Liver (tissue), 3 donors: ENCODE results near the gene ACTL7B.

Experiments
- EGR1 ChIP-seq, 2 donors: IDR thresholded peaks; 2 replicates each; pipeline ENCODE4 v1.6.1; 2016 to 2018; ENCODE audit warnings: antibody characterized with exemption in 2 of 2, low read depth in 2 of 2
- FOXA1 ChIP-seq: IDR thresholded peaks from 2 replicates; pipeline ENCODE4 v1.6.1; 2016; ENCODE audit warnings: antibody characterized with exemption
- FOXA2 ChIP-seq: IDR thresholded peaks from 2 replicates; pipeline ENCODE4 v1.6.1; 2016; ENCODE audit warnings: antibody characterized with exemption
- HNF4G ChIP-seq: IDR thresholded peaks from 2 replicates; pipeline ENCODE4 v1.6.1; 2016; ENCODE audit warnings: antibody characterized with exemption
- JUND ChIP-seq, 2 donors: IDR thresholded peaks; 2 replicates each; pipeline ENCODE4 v1.6.1; 2016; ENCODE audit warnings: antibody characterized with exemption in 2 of 2
- RAD21 ChIP-seq, 2 donors: IDR thresholded peaks; 2 replicates each; pipeline ENCODE4 v1.6.1; 2016; ENCODE audit warnings: antibody characterized with exemption in 2 of 2, mild to moderate bottlenecking in 2 of 2
- TAF1 ChIP-seq: conservative IDR thresholded peaks from 2 replicates; pipeline ENCODE4 v1.6.1; 2016; ENCODE audit warnings: antibody characterized with exemption, mild to moderate bottlenecking
- YY1 ChIP-seq: IDR thresholded peaks from 2 replicates; pipeline ENCODE4 v1.6.1; 2016; ENCODE audit warnings: antibody characterized with exemption, mild to moderate bottlenecking
- TF ChIP-seq, protein P1 (sequence below): fragments of 150-350 bp; IDR thresholded peaks from 2 replicates; pipeline ENCODE4 v1.5.1; 2017; ENCODE audit warnings: improper control_type of control experiment, low read depth, low read length; ENCODE audit not compliant: missing input control
- TF ChIP-seq, protein P2 (sequence below): IDR thresholded peaks from 2 replicates; pipeline ENCODE4 v1.6.1; 2016; ENCODE audit warnings: antibody characterized with exemption, mild to moderate bottlenecking
- TF ChIP-seq, protein P3 (sequence below): IDR thresholded peaks from 2 replicates; pipeline ENCODE4 v1.6.1; 2016; ENCODE audit warnings: antibody characterized with exemption
- TF ChIP-seq, protein P4 (sequence below): IDR thresholded peaks from 2 replicates; pipeline ENCODE4 v1.6.1; 2016; ENCODE audit warnings: antibody characterized with exemption
- TF ChIP-seq, protein P5 (sequence below): IDR thresholded peaks from 2 replicates; pipeline ENCODE4 v1.6.1; 2016; ENCODE audit warnings: antibody characterized with exemption
- donor health status: healthy.
- donor health status: healthy.

DNA sequence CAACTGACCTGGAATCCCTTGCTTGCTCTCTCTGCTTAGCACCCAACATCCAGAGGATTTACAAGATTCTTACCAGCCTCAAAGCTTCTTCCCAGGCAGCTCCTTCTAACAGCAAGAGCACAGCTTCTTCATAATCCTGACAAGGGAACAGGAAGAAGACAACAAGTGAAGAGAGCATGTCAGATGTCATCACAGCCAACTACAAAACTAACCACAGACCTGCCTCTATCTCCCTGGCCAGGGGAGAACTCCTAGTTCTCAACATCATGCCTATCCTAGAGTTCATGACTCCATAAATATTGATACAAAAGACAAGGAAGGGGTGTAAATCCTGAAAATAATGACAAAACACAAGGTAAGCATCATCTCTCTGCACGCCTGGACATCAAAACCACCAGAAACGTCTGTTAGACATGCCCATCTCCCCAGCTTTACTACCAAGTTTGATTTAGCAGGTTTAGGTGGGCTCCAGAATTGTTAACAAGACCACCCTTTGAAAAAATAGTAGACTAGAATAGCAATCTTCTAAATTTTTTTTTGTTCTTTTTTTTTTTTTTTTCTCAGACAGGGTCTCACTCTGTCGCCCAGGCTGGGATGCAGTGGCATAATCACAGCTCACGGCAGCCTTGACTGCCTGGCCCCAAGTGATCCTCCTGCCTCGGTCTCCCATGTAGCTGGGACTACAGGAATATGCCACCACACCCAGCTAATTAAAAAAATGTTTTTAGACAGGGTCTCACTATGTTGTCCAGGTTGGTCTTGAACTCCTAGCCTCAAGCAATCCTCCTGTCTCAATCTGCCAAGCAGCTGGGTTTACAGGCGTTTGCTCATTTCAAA, 26.5 kb upstream of the ACTL7B start:
- TF ChIP-seq, protein P1, sequence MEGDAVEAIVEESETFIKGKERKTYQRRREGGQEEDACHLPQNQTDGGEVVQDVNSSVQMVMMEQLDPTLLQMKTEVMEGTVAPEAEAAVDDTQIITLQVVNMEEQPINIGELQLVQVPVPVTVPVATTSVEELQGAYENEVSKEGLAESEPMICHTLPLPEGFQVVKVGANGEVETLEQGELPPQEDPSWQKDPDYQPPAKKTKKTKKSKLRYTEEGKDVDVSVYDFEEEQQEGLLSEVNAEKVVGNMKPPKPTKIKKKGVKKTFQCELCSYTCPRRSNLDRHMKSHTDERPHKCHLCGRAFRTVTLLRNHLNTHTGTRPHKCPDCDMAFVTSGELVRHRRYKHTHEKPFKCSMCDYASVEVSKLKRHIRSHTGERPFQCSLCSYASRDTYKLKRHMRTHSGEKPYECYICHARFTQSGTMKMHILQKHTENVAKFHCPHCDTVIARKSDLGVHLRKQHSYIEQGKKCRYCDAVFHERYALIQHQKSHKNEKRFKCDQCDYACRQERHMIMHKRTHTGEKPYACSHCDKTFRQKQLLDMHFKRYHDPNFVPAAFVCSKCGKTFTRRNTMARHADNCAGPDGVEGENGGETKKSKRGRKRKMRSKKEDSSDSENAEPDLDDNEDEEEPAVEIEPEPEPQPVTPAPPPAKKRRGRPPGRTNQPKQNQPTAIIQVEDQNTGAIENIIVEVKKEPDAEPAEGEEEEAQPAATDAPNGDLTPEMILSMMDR = no peak
- TF ChIP-seq FOXA1 (no peak), TAF1 (no peak), YY1 (no peak), FOXA2 (no peak), RAD21 (IDR thresholded peaks at IDR 0.05) (no peak), HNF4G (no peak), JUND (IDR thresholded peaks at IDR 0.05) (no peak), EGR1 (IDR thresholded peaks at IDR 0.05; ENCODE audit: low read depth in 2 of 2) (no peak)
- TF ChIP-seq, protein P2, sequence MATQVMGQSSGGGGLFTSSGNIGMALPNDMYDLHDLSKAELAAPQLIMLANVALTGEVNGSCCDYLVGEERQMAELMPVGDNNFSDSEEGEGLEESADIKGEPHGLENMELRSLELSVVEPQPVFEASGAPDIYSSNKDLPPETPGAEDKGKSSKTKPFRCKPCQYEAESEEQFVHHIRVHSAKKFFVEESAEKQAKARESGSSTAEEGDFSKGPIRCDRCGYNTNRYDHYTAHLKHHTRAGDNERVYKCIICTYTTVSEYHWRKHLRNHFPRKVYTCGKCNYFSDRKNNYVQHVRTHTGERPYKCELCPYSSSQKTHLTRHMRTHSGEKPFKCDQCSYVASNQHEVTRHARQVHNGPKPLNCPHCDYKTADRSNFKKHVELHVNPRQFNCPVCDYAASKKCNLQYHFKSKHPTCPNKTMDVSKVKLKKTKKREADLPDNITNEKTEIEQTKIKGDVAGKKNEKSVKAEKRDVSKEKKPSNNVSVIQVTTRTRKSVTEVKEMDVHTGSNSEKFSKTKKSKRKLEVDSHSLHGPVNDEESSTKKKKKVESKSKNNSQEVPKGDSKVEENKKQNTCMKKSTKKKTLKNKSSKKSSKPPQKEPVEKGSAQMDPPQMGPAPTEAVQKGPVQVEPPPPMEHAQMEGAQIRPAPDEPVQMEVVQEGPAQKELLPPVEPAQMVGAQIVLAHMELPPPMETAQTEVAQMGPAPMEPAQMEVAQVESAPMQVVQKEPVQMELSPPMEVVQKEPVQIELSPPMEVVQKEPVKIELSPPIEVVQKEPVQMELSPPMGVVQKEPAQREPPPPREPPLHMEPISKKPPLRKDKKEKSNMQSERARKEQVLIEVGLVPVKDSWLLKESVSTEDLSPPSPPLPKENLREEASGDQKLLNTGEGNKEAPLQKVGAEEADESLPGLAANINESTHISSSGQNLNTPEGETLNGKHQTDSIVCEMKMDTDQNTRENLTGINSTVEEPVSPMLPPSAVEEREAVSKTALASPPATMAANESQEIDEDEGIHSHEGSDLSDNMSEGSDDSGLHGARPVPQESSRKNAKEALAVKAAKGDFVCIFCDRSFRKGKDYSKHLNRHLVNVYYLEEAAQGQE = no peak
- TF ChIP-seq, protein P3, sequence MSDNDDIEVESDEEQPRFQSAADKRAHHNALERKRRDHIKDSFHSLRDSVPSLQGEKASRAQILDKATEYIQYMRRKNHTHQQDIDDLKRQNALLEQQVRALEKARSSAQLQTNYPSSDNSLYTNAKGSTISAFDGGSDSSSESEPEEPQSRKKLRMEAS = no peak
- TF ChIP-seq, protein P4, sequence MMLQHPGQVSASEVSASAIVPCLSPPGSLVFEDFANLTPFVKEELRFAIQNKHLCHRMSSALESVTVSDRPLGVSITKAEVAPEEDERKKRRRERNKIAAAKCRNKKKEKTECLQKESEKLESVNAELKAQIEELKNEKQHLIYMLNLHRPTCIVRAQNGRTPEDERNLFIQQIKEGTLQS = no peak
- TF ChIP-seq, protein P5, sequence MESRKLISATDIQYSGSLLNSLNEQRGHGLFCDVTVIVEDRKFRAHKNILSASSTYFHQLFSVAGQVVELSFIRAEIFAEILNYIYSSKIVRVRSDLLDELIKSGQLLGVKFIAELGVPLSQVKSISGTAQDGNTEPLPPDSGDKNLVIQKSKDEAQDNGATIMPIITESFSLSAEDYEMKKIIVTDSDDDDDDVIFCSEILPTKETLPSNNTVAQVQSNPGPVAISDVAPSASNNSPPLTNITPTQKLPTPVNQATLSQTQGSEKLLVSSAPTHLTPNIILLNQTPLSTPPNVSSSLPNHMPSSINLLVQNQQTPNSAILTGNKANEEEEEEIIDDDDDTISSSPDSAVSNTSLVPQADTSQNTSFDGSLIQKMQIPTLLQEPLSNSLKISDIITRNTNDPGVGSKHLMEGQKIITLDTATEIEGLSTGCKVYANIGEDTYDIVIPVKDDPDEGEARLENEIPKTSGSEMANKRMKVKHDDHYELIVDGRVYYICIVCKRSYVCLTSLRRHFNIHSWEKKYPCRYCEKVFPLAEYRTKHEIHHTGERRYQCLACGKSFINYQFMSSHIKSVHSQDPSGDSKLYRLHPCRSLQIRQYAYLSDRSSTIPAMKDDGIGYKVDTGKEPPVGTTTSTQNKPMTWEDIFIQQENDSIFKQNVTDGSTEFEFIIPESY = no peak
